ENCODE data around the gene FBXL16.

The FBXL16 gene

GRCh38 chr16:706189-707061, 824 bp upstream of the FBXL16 start:
- H2BK5ac ChIP-seq (ENCODE audit: low read length), result peak overlapping the region; percentile 75
- WGBS, 2 donors (ENCODE audit: extremely low coverage in 2 of 2, insufficient read length in 2 of 2, insufficient replicate concordance in 1 of 2), result no CpG with 5 or more reads among the region's 49 CpGs
- H3K4ac ChIP-seq (ENCODE audit: low read length), result no peak overlapping the region
- H3K9me3 ChIP-seq (replicated peaks in 1 of 2; ENCODE audit: control insufficient read depth in 2 of 2, insufficient read depth in 1 of 2, low read depth in 1 of 2, low read length in 2 of 2), result no peaks in the 10 kb centered on the region
- H2AK5ac ChIP-seq (ENCODE audit: low read depth, low read length), result peak overlapping the region; percentile 75
- H3K27me3 ChIP-seq (ENCODE audit: control insufficient read depth in 3 of 3, insufficient read depth in 3 of 3, low read depth in 1 of 3, low read length in 3 of 3), result peaks cover 35 to 77% (median 39%) of the 10 kb centered on the region in 3 experiments
- peak overlapping the region; percentile 75 for H2AFZ ChIP-seq (ENCODE audit: low read length)
- peaks cover 2% of the 10 kb centered on the region for H3K79me1 ChIP-seq (ENCODE audit: low read depth, low read length)
- peak overlapping the region in 1 of 2 donors; percentile 30 for H3K4me3 ChIP-seq (ENCODE audit: low read length in 2 of 2)
- no peaks in the 10 kb centered on the region for H3K36me3 ChIP-seq (replicated peaks in 1 of 2; ENCODE audit: control insufficient read depth in 2 of 2, insufficient read depth in 2 of 2, low read length in 2 of 2)
- peak overlapping the region; percentile 69 for H3K4me2 ChIP-seq (ENCODE audit: insufficient read depth, low read length, poor library complexity, severe bottlenecking)
- H4K8ac ChIP-seq (ENCODE audit: low read depth, low read length), result no peak overlapping the region
- H2BK15ac ChIP-seq (ENCODE audit: low read length), result peak overlapping the region; percentile 58
- peak overlapping the region; percentile 73 for H3K23ac ChIP-seq (ENCODE audit: low read depth, low read length, poor library complexity)
- H2BK120ac ChIP-seq (ENCODE audit: low read depth, low read length), result no peak overlapping the region
- H4K91ac ChIP-seq (ENCODE audit: low read depth, low read length, poor library complexity), result no peak overlapping the region
- no peak overlapping the region for H3K14ac ChIP-seq (ENCODE audit: low read length)
- no peak for DNase-seq (ENCODE audit: low spot score)
- peaks cover 17 to 48% of the 10 kb centered on the region in 2 donors for H3K4me1 ChIP-seq (ENCODE audit: control insufficient read depth in 2 of 2, insufficient read depth in 1 of 2, low read depth in 1 of 2, low read length in 2 of 2)
- H3K27ac ChIP-seq (replicated peaks; ENCODE audit: low read length), result no peak overlapping the region
- H2BK12ac ChIP-seq (ENCODE audit: low read length), result no peak overlapping the region
- H3K9ac ChIP-seq (ENCODE audit: low read depth, low read length, poor library complexity), result no peak overlapping the region
- H3K18ac ChIP-seq (ENCODE audit: low read length), result peak overlapping the region; percentile 80

GRCh38 chr16:704552-705380, 835 bp downstream of the FBXL16 start:
- Histone ChIP-seq H3K9me3 (replicated peaks in 1 of 2; ENCODE audit: control insufficient read depth in 2 of 2, insufficient read depth in 1 of 2, low read depth in 1 of 2, low read length in 2 of 2) (no peaks in the 10 kb centered on the region), H4K91ac (ENCODE audit: low read depth, low read length, poor library complexity) (no peak overlapping the region), H3K18ac (ENCODE audit: low read length) (peak overlapping the region; percentile 83), H3K23ac (ENCODE audit: low read depth, low read length, poor library complexity) (peak overlapping the region; percentile 91), H2BK5ac (ENCODE audit: low read length) (peak overlapping the region; percentile 39), H2AFZ (ENCODE audit: low read length) (peak overlapping the region; percentile 82), H3K4me3 (ENCODE audit: low read length in 2 of 2) (peak overlapping the region; percentile 30 to 64), H3K9ac (ENCODE audit: low read depth, low read length, poor library complexity) (peak overlapping the region; percentile 60), H3K4ac (ENCODE audit: low read length) (no peak overlapping the region), H3K14ac (ENCODE audit: low read length) (peak overlapping the region; percentile 17), H3K4me2 (ENCODE audit: insufficient read depth, low read length, poor library complexity, severe bottlenecking) (peak overlapping the region; percentile 69), H2BK15ac (ENCODE audit: low read length) (no peak overlapping the region), H2BK12ac (ENCODE audit: low read length) (no peak overlapping the region), H2BK120ac (ENCODE audit: low read depth, low read length) (peak overlapping the region; percentile 76), H3K36me3 (replicated peaks in 1 of 2; ENCODE audit: control insufficient read depth in 2 of 2, insufficient read depth in 2 of 2, low read length in 2 of 2) (no peaks in the 10 kb centered on the region), H2AK5ac (ENCODE audit: low read depth, low read length) (peak overlapping the region; percentile 81), H3K79me1 (ENCODE audit: low read depth, low read length) (peaks cover 2% of the 10 kb centered on the region), H3K27me3 (ENCODE audit: control insufficient read depth in 3 of 3, insufficient read depth in 3 of 3, low read depth in 1 of 3, low read length in 3 of 3) (peaks cover 41 to 92% (median 51%) of the 10 kb centered on the region in 3 experiments), H4K8ac (ENCODE audit: low read depth, low read length) (no peak overlapping the region), H3K4me1 (ENCODE audit: control insufficient read depth in 2 of 2, insufficient read depth in 1 of 2, low read depth in 1 of 2, low read length in 2 of 2) (peaks cover 5 to 35% of the 10 kb centered on the region in 2 donors), H3K27ac (replicated peaks; ENCODE audit: low read length) (no peak overlapping the region)
- DNase-seq (ENCODE audit: low spot score), result no peak
- WGBS, 2 donors (ENCODE audit: extremely low coverage in 2 of 2, insufficient read length in 2 of 2, insufficient replicate concordance in 1 of 2), result no CpG with 5 or more reads among the region's 50 CpGs

GRCh38 chr16:704047-704446, 1.6 kb downstream of the FBXL16 start:
- H2BK120ac ChIP-seq (ENCODE audit: low read depth, low read length), result peak overlapping the region; percentile 76
- no peak overlapping the region for H3K4ac ChIP-seq (ENCODE audit: low read length)
- H3K27me3 ChIP-seq (ENCODE audit: control insufficient read depth in 3 of 3, insufficient read depth in 3 of 3, low read depth in 1 of 3, low read length in 3 of 3), result peaks cover 41 to 95% (median 51%) of the 10 kb centered on the region in 3 experiments
- DNase-seq (ENCODE audit: low spot score), result no peak
- no peak overlapping the region for H3K9ac ChIP-seq (ENCODE audit: low read depth, low read length, poor library complexity)
- H2BK15ac ChIP-seq (ENCODE audit: low read length), result peak overlapping the region; percentile 17
- no peak overlapping the region for H4K91ac ChIP-seq (ENCODE audit: low read depth, low read length, poor library complexity)
- peaks cover 2% of the 10 kb centered on the region for H3K79me1 ChIP-seq (ENCODE audit: low read depth, low read length)
- H2BK5ac ChIP-seq (ENCODE audit: low read length), result peak overlapping the region; percentile 75
- no peak overlapping the region for H3K14ac ChIP-seq (ENCODE audit: low read length)
- H2AK5ac ChIP-seq (ENCODE audit: low read depth, low read length), result no peak overlapping the region
- no CpG with 5 or more reads among the region's 7 CpGs for WGBS, 2 donors (ENCODE audit: extremely low coverage in 2 of 2, insufficient read length in 2 of 2, insufficient replicate concordance in 1 of 2)
- H3K18ac ChIP-seq (ENCODE audit: low read length), result no peak overlapping the region
- H3K4me2 ChIP-seq (ENCODE audit: insufficient read depth, low read length, poor library complexity, severe bottlenecking), result no peak overlapping the region
- no peaks in the 10 kb centered on the region for H3K9me3 ChIP-seq (replicated peaks in 1 of 2; ENCODE audit: control insufficient read depth in 2 of 2, insufficient read depth in 1 of 2, low read depth in 1 of 2, low read length in 2 of 2)
- H2BK12ac ChIP-seq (ENCODE audit: low read length), result no peak overlapping the region
- H4K8ac ChIP-seq (ENCODE audit: low read depth, low read length), result no peak overlapping the region
- H2AFZ ChIP-seq (ENCODE audit: low read length), result no peak overlapping the region
- H3K27ac ChIP-seq (replicated peaks; ENCODE audit: low read length), result no peak overlapping the region
- peak overlapping the region; percentile 91 for H3K23ac ChIP-seq (ENCODE audit: low read depth, low read length, poor library complexity)
- H3K4me1 ChIP-seq (ENCODE audit: control insufficient read depth in 2 of 2, insufficient read depth in 1 of 2, low read depth in 1 of 2, low read length in 2 of 2), result peaks cover under 1 to 29% of the 10 kb centered on the region in 2 donors
- no peaks in the 10 kb centered on the region for H3K36me3 ChIP-seq (replicated peaks in 1 of 2; ENCODE audit: control insufficient read depth in 2 of 2, insufficient read depth in 2 of 2, low read length in 2 of 2)
- H3K4me3 ChIP-seq (ENCODE audit: low read length in 2 of 2), result peak overlapping the region in 1 of 2 donors; percentile 64
